ENCODE data around the gene NEMP1.

GRCh38 chr12:57011438-57012424, 66.9 kb downstream of the NEMP1 start:
- TF ChIP-seq, protein P1, sequence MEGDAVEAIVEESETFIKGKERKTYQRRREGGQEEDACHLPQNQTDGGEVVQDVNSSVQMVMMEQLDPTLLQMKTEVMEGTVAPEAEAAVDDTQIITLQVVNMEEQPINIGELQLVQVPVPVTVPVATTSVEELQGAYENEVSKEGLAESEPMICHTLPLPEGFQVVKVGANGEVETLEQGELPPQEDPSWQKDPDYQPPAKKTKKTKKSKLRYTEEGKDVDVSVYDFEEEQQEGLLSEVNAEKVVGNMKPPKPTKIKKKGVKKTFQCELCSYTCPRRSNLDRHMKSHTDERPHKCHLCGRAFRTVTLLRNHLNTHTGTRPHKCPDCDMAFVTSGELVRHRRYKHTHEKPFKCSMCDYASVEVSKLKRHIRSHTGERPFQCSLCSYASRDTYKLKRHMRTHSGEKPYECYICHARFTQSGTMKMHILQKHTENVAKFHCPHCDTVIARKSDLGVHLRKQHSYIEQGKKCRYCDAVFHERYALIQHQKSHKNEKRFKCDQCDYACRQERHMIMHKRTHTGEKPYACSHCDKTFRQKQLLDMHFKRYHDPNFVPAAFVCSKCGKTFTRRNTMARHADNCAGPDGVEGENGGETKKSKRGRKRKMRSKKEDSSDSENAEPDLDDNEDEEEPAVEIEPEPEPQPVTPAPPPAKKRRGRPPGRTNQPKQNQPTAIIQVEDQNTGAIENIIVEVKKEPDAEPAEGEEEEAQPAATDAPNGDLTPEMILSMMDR (IDR thresholded peaks at IDR 0.05 in 8 of 11, conservative IDR thresholded peaks at IDR 0.05 in 3 of 11), result no peak
- TF ChIP-seq POLR2A (IDR thresholded peaks at IDR 0.05) (no peak), POLR2AphosphoS5 (IDR thresholded peaks at IDR 0.05) (no peak)
